KOPT-K1 (cell line): ENCODE measurements around the gene HOXD8.

ENCODE experiments used
- H3K27ac ChIP-seq: fragments of 200-600 bp; sonication (generic); 2 replicates; pipeline ENCODE4 v1.5.1; 2016; ENCODE audit warnings: antibody characterized with exemption, mild to moderate bottlenecking, low read depth, low read length; ENCODE audit not compliant: poor library complexity, severe bottlenecking
- H3K36me3 ChIP-seq: fragments of 200-600 bp; sonication (generic); 2 replicates; pipeline ENCODE4 v1.5.1; 2017; ENCODE audit warnings: antibody characterized with exemption, mild to moderate bottlenecking, low read length, moderate library complexity; ENCODE audit not compliant: insufficient read depth
- H3K9me3 ChIP-seq: fragments of 200-600 bp; sonication (generic); 2 replicates; pipeline ENCODE4 v1.5.1; 2017; ENCODE audit warnings: antibody characterized with exemption, low read length, mild to moderate bottlenecking; ENCODE audit not compliant: insufficient read depth, poor library complexity, severe bottlenecking

HOXD8 gene

GRCh38 chr2:176115883-176116813 lies 13.4 kb upstream of the HOXD8 start, which contains the start of gene HOXD10:
HOXD10 (plus strand) TSS chr2:176116778; CDS start chr2:176116834, 56 bp downstream.
- Histone ChIP-seq H3K36me3 (no peaks in the 10 kb centered on the region), H3K9me3 (no peaks in the 10 kb centered on the region), H3K27ac (no peak within 1 kb of the TSS)

GRCh38 chr2:176117162-176117822 lies 12.2 kb upstream of the HOXD8 start:
- Histone ChIP-seq H3K9me3 (no peaks in the 10 kb centered on the region), H3K27ac (no peak overlapping the region), H3K36me3 (no peaks in the 10 kb centered on the region)

- Histone ChIP-seq H3K36me3 (no peaks in the 10 kb centered on the region), H3K27ac (no peak overlapping the region), H3K9me3 (no peaks in the 10 kb centered on the region)
These were observed 11.6 kb upstream of the HOXD8 start for GRCh38 chr2:176117823-176118371.

GRCh38 chr2:176118601-176119339 lies 10.7 kb upstream of the HOXD8 start:
- H3K36me3 ChIP-seq: no peaks in the 10 kb centered on the region
- no peaks in the 10 kb centered on the region for H3K9me3 ChIP-seq
- no peak overlapping the region for H3K27ac ChIP-seq

GRCh38 chr2:176120364-176121189 lies 8.9 kb upstream of the HOXD8 start:
- Histone ChIP-seq H3K9me3 (no peaks in the 10 kb centered on the region), H3K27ac (no peak overlapping the region), H3K36me3 (no peaks in the 10 kb centered on the region)

GRCh38 chr2:176121190-176122051 lies 8.1 kb upstream of the HOXD8 start:
- H3K36me3 ChIP-seq: no peaks in the 10 kb centered on the region

GRCh38 chr2:176122052-176122682 lies 7.3 kb upstream of the HOXD8 start:
- Histone ChIP-seq H3K27ac (no peak overlapping the region), H3K9me3 (no peaks in the 10 kb centered on the region), H3K36me3 (no peaks in the 10 kb centered on the region)

More at GRCh38 chr2:176121190-176122051, 8.1 kb upstream of the HOXD8 start:
- Histone ChIP-seq H3K27ac (no peak overlapping the region), H3K9me3 (no peaks in the 10 kb centered on the region)

- H3K36me3 ChIP-seq: no peaks in the 10 kb centered on the region
- no peak within 1 kb of the TSS for H3K27ac ChIP-seq
- no peaks in the 10 kb centered on the region for H3K9me3 ChIP-seq
These were observed 6.7 kb upstream of the HOXD8 start, which contains the start of gene HOXD9 for GRCh38 chr2:176122683-176123410. HOXD9 (plus strand) TSS chr2:176122719; CDS start chr2:176122769, 50 bp downstream.

GRCh38 chr2:176123411-176124109 lies 5.9 kb upstream of the HOXD8 start:
- Histone ChIP-seq H3K36me3 (no peaks in the 10 kb centered on the region), H3K9me3 (no peaks in the 10 kb centered on the region), H3K27ac (no peak overlapping the region)

GRCh38 chr2:176124110-176124946 lies 5.2 kb upstream of the HOXD8 start:
- no peaks in the 10 kb centered on the region for H3K9me3 ChIP-seq
- no peak overlapping the region for H3K27ac ChIP-seq
- H3K36me3 ChIP-seq: no peaks in the 10 kb centered on the region

- Histone ChIP-seq H3K27ac (no peak overlapping the region), H3K9me3 (no peaks in the 10 kb centered on the region), H3K36me3 (no peaks in the 10 kb centered on the region)
These were observed 4.3 kb upstream of the HOXD8 start for GRCh38 chr2:176124947-176125771.
